ENCODE results near the gene FLG2.
A peak's percentile ranks its signal among the peaks of the same experiment; 100 is the strongest.
"Not testable (repeated sequence)": the region's sequence is repeated elsewhere in the genome, so short reads cannot be mapped to it uniquely, and the experiment has no call there.

FLG2 gene

DNA sequence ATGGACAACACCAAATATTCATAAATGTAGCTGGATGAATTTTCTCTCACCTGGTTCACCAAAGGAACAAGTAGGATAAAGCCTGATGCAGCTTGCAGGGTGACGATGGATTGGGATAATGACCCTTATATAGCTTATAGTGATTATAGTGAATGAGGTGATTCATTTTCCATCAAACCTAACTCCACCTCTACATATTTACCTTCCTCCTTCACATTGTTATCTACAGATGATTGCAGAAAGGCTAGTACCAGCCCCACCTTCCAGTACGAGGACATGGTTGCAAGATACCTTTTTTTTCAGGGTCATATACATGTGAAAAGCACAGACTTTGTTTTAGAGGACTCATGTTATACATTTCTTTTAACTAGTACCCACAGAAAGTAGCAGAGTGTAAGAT is at the start of gene FLG2:
Gene FLG2 (minus strand): TSS at position 101 of the 400 bp plus-strand sequence. CDS start 1,122 bp downstream, outside the sequence.
- DNase-seq, result no peak

DNA sequence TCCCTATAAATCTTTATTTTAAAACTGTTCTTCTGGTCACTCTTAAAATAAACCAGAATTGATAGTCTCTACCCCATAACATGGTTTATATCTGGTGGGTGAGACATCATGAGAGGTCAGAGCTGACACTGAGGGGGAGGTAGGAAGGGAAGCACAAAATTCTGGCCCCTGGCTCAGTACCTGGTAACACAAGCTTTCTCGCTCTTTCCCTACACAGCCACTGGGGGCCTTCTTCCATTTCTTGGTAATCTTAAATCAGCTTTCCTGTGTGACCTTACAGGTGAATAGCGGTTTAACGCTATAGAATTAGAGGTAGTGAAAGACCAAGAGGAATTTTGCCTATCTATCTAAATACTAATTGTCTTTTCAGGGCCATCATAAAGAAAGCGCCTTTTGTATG is 48.9 kb upstream of the FLG2 start:
- DNase-seq, result no peak

DNA sequence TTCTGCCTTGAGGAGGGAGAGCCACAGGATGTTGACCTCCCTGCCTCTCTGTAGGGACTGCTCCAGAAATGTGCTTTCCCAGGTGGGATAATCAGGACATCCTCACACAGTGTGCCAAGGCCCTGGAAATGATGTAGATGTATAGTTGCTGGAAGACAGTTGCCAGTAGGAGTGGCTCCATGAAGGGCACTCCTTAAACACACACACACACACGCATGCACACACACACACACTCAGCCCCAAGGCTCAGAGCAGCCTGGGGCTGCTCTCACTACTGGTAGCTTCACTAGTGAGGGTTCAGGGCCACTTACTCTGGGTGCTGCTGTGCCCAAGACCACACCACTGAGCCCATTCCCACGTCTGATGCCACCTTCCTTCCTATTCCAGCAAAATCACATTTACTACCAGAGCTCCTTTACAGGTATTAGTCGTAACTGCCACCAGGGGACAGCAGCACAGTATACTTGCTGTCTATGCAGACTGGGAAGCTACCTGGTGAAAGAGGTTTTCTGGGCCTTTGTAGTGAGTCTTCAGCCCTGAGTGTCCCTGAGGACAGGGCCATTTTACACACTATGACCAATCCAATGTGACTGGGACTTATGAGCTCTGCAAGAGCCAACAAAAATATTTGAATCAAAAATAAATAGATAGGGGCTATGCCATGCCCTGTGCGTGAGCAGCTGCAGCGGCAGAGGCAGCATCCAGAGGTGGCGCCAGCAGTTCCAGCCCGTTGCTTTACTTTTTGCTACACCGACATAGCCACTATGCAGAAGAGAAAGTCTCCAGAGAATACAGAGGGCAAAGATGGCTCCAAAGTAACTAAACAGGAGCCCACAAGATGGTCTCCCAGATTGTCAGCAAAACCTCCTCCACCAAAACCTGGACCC is 39.2 kb upstream of the FLG2 start:
- no peak for DNase-seq

DNA sequence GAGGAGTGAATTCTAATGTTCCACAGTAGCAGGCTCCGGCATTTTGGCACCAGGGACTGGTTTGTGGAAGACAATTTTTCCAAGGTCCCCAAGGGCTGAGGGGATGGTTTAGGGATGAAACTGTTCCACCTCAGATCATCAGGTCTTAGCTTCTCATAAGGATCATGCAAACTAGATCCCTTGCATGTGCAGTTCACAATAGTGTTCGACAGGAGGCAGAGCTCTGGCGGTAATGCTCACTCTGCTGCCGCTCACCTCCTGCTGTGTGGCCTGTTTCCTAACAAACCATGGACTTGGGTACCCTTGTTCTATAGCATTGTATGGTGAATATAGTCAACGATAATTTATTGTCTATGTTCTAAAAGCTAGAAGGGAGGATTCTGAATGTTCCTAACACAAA is 37.7 kb upstream of the FLG2 start:
- DNase-seq, result no peak

DNA sequence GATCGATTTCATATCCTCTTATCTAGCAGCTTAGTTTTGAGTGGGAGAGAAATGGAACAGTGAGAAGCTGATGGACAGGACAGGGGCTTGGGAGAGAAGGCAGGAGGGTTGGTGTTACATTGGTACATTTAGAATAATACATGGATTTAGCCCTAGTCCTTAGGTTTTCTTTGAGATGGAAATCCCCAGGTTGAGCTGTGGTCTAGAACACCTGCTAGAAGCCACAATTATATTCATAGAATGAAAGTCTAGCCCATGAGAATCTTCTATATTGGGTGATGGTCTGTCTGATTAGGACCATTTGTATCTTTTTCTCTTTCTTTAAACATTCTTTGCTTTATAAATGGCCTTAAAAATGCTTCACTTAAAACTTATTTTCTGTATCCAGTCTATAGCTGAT is 34.3 kb upstream of the FLG2 start:
- no peak for DNase-seq

DNA sequence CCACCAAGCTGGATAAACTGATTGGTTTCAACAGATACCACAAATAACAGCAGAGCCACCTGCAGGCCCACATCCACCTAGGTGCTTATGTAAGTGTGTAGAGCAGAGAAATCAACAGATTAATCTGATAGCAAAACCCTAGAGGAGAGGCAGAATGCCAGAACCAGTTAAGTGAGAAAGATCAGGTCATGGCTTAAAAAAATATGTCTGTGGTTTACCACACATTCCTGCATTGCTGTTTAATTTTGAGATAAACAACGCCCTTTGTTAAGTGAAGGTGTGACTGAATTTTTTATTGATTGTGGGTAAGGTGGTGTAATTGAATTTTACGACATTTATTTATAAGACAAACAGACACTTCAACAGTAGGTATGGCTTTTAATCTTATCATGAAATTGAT is 33.1 kb upstream of the FLG2 start:
- DNase-seq, result no peak

DNA sequence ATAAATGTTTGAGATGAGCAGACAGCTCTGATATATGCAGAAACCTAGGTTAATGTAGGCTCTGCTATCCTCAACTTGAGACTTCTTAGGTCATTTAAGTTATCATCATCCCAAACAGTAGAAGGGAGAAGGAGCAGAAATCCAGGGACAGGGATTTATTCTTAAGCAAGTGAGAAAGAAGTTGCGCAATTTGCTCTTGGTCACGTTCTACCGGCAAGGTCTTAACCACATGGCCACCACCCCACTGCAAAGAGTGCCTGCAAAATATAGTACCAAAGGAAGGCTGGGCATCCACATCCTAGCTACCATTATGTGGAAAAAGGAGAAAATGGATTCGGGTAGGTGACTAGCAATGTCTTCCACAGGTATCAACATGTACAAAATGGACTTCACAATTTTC is 29.1 kb upstream of the FLG2 start:
- no peak for DNase-seq

DNA sequence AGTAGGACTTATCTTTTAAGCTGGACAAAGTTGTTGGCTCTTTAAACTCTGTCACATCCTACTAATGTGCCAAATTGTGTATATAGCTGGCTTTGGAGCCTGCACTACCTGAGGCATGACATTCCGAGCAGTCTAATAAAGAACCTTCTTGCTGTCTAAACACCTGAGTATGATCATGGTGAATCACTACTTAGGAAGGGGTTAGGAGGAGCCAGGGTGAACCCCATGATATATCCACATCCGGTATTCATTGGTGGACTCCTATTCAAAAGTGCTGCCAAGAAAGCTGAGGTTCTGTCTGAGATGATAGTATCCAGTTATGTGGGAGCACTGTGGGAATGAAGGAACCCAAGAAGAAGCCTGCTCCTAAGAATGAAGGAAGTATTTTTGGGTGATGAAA is 27.1 kb upstream of the FLG2 start:
- DNase-seq, result no peak

DNA sequence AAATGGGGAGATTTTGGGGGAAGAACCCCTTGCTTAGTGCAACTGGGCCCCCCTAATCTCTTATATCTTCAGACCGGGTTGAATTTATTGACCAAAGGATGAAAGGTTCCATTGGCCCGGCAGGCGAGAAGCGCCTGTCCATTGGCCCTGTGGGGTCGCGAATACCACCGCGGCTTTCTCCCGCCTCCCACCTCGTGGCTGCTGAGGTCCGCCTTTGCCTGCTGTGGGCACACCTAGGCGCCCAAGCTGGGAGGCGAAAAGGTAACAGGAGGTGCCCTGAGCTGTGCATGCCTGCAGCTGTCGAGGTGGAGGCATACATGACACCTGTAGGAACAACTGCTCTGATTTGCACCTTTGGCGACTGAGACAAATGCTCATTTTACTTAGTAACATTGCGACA is 21.1 kb upstream of the FLG2 start:
- no peak for DNase-seq

DNA sequence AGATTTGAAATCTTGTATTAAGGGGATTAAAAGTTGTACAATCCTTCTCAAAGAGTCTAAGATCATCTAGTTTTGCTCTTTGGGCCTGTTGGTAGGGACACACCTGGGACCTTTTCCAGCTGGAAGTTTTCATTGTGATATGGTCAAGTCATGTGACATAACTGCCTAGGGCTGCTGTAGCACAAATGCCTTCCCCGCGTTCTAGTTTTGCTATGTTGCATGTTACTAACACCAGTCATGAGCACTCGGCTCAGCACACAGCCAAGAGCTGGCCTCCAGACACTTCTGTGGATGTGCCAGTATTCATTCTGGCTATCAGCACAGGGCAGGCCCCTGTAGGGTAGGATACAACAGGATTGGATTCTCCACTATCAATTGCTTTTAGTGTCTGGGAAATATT is 14.6 kb upstream of the FLG2 start:
- no peak for DNase-seq

DNA sequence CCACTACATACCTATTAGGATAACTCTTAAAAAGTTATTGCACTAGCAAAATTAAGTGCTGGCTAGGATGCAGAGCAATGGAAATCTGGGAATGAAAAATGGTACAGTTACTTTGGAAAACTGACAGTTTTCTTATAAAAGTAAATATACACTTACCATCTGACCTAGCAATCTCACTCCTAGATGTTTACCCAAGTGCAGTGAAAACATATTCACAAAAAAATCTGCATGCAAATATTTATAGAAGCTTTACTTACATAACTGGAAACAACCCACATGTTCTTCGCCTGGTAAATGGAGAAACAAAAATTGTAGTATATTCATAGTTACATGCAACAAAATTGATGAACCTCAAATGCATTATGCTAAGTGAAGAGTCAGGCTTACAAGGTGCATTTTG is 12.9 kb upstream of the FLG2 start:
- DNase-seq, result no peak

DNA sequence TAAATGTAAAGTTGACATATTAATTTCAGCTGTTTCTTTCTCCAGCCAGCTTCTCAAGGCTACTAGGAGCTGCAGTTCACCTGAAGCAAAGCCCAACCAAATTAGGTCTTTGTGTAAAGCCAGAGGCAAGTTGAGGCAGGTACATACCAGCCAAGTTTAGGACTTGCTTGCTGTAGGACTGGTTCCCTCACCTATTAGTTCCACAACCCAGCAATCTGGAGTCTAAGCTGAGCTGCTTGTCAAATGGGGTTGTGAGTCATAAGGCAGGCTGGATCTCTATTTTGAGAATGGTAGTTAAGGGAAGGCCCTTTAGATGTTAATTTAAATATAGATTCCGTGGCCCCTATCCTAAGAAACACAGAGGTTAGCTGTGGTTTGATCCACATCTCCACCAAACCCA is 7.6 kb upstream of the FLG2 start:
- no peak for DNase-seq

DNA sequence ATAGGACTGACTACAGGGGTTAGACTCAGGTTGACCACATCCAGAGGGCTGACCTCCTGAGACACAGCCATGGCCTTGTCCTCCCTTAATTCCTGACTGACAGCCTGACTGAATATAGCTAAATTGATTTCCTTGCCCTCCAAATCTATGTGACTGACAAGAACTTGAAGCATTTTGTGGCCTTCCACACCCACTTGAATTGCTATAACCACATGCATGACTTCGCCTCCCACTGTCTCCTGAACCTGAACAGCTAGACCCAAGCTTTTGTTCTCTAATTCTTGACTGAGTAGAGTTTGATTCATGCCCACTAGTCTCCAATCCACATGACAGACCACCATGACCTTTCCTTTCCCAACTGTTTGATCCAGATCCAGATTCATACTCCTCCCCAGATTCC is 3.1 kb downstream of the FLG2 start:
- DNase-seq, result no peak

DNA sequence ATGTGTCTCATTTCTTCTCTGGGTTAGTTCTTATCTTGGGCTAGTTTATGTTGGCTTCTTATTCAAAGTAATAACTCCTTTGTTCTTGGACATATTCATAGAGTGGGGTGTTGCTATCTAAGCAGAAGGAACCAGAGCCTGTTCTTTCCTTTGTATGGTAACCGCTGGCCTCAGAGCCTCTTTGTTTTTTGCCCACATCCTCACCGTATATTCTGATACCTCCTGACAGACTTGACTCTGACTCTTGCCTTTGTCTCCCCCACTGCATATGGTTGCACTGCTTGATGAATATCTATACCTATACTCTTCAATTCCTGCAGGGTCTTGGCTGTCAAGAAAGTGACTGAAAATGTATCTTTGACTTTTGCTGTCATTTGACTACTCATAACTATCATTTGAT is 10.2 kb downstream of the FLG2 start:
- no peak for DNase-seq

DNA sequence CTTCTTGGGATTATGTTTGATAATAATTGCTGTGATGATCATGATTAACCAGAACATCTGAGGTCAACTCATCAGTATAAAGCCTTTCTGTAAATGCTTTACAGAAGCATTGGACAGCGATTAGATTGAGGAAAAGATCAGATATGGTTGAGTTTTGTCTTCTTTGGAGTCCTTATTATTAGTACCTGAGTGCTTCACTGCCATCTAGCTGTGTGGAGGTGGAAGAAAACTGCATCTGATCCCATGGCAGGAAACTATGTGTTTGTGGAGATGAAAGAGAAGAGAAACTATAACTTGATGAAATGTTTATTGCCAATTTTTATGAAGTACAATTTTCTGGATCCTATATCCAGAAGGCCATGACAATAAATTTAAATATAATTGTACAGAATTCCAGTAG is 11.4 kb downstream of the FLG2 start:
- DNase-seq, result no peak

DNA sequence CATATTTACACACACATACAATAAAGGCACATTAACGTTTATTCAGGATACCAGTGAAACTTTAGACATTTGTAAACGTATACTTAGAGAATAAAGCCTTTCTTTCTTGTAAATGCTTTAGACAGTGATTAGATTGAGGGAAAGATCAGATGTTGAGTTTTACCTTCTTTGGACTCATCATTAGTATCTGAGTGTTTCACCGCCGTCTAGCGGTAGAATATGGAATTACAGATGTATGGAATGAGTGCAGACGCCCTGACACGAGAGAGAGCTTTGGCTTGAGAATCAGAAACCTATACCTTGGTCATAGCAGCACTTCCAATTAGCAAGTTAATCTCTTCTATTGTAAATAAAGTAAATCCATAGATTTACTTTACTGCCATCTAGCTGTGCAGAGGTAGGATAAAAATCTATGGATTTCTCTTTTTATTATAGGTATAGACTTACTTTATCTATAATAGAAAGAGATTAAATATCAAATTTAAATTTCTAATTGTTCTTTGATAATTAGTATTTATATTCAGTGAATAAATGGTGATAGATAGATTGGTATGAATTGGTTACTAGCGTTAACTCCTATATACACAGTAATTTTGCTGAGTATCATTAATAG is 12.6 kb downstream of the FLG2 start:
- DNase-seq, result peak; percentile 51

DNA sequence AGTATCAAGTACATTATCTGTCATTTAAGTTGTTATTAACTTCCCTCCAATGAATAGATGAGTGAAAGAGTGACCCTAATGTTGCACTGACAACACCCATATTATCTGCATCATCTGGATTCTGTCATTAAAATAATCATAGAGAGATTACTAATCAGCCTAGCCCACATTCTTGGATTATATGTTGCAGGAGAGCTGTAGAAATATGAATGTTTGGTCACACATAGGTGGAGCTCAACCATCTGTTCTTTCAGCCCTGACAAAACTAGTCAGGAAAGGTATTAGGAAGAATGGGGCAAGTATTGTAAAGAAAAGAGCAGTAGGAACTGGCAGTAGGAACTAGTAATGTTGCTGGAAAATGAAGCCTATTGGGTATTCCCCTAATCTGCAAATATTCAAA is 15.4 kb downstream of the FLG2 start:
- DNase-seq, result no peak

DNA sequence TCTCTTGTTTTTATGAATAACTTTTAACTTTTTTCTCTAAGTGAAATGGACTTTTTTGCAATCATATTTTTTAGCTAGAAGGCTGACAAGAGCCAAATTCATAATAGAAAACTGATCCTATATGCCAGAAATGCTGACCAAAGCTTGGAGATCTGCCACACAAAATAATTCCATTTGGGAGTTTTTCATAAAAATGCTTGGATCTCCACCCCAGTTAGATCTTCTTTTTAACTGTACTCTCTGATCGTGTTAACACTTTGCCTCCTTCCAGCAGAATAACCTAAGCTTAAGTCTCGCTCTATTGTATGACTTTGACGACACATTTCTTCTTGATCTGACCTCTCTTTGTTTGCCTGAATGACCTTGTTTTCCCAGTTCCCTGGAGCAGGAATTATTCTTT is 16.8 kb downstream of the FLG2 start:
- DNase-seq, result peak; percentile 11

DNA sequence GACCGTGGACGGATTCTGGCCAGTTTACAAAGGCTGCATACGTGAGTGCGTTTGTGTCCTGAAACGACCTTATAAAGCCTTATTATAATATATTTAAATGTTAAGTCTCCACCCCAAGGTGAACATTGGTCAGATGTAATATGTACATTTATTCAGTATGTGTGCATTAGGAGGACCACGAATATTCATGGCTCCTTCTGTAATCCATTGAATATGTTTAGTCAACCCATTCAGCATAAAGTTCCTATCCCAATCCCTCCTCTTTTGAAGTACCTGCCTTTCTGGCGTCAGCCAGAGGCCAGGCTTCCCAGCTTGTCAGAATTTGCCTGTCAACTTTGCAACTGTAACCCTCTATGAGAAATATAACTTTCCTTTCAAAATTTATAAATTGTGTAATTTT is 24.4 kb downstream of the FLG2 start:
- DNase-seq, result no peak

DNA sequence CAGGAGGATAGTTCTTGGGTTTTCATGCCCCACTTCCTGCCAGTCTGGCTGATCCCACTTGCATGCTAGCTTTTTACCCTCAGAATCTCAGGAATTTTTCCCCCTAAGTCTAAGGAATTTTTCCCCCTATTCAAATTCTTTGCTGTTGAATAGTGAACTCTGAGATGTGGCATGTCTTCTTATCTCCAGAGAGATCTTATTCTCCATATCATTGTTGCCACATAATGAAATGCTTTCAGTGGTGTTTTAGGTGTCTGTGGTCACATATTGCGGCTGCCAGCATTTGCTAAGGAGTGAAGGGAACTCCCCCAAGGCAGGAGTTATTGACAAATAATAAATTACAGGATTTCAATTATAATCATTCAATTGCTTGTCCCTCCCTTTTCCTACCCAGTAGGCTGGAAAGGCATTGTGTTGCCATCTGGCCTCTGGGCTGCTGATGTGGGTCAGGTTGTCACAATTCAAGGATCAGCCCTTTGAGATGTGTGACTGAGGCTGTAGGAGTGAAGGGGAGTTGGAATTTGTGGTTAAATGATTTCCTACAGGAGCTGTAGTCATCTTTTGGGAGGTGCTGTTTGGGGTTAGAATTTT is 30.9 kb downstream of the FLG2 start:
- peak; percentile 59 for DNase-seq

DNA sequence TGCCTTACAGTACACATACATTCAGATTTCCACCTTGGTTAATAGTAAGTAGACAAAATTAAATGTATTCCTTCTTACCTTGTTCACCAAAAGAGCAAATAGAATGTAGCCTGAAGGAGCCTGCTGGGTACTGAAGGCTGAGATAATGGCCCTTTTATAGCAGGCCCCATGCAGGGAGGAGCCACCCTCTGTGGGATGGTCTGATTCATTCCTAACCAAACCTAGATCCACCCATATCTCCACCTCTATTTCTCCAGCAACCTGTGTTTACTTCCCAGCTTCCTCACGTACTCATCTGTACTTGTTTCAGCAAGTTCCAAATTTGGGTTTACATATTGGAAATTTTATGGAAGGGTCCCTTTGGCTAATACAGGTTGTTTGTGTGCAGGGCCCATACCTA is 34.7 kb downstream of the FLG2 start, which contains the start of gene FLG:
Gene FLG (minus strand): TSS at position 129 of the 400 bp plus-strand sequence. CDS start 9,783 bp downstream, outside the sequence.
- no peak for DNase-seq

DNA sequence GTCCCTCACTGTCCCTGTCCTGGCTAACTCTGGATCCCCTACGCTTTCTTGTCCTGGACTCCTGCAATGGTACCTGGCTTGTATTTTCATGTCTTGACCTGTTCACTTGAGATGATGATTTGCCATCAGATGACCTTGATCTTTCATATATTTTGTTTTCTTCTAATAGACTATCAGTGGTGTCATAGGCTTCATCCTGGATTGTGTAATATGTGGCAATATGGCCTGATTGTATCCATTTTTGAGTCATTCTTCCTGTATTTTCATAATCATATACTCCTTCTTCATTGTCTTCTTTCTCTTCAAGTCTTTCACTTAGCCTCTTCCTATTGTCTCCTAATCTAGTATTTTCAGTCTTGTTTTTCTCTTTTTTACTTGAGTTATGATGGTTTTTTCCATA is 45.8 kb downstream of the FLG2 start:
- DNase-seq, result no peak

DNA sequence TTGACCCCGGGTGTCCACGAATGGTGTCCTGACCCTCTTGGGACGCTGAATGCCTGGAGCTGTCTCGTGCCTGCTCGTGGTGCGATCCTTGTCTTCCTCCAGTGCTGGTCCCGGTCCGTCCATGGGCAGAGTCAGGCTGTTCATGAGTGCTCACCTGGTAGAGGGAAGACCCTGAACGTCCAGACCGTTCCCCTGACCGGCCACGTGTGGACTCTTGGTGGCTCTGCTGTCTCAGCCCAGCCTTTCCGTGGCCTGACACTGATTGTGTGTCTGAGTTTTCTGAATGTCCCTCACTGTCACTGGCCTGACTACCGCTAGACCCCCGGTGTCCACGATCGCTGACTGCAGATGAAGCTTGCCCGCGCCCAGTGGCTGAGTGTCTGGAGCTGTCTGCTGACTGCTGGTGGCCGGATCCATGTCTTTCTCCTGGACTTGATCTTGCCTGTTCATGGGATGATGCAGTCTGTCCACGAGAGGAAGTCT is 46.4 kb downstream of the FLG2 start:
- no peak for DNase-seq

DNA sequence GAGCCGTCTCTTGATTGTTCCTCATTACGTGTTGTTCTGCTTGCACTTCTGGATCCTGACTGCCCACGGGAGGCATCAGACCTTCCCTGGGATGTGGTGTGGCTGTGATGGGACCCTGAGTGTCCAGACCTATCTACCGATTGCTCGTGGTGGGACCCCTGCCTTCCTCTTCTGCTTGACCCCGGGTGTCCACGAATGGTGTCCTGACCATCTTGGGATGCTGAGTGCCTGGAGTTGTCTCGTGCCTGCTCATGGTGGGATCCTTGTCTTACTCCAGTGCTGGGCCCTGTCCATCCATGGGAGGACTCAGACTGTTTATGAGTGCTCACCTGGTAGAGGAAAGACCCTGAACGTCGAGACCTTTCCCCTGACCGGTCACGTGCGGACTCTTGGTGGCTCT is 47.6 kb downstream of the FLG2 start:
- not testable (repeated sequence) for DNase-seq

Measured in fibroblast of skin of right biceps (primary cell).